H1 (cell line): ENCODE results near the gene FARS2. TPM values are rescaled to one million over a fixed set of nuclear protein-coding genes. Genes with fewer than 3 reads are reported as not detected.

ENCODE experiments used
- CHD2 ChIP-seq: IDR thresholded peaks from 2 replicates; pipeline ENCODE4 v1.6.1; 2012; ENCODE audit warnings: low read length, improper control_type of control experiment
- HDAC2 ChIP-seq, 2 experiments: fragments of 300-600 bp in 1 of 2; sonication (generic) in 1 of 2; IDR thresholded peaks; 2 replicates each; pipeline ENCODE4 v1.6.1; 2011 to 2012; ENCODE audit warnings: low read depth in 2 of 2, low read length in 2 of 2, mild to moderate bottlenecking in 2 of 2, moderate library complexity in 2 of 2, borderline replicate concordance in 1 of 2, inconsistent platforms in 1 of 2
- KDM1A ChIP-seq: fragments of 200-600, 300-600 bp; sonication (generic); IDR thresholded peaks from 2 replicates; pipeline ENCODE4 v1.7.1; 2016; ENCODE audit warnings: mild to moderate bottlenecking, low read length, borderline replicate concordance
- polyA plus RNA-seq, 7 experiments: library from polyadenylated mRNA; depleted of rRNA in 3 of 7; stranded (reverse) in 5 of 7; unstranded in 2 of 7; fragments of >200 nt in 5 of 7; fragments of 200-250 nt in 2 of 7; gene quantifications; 1 replicate in 5 of 7; 2 replicates in 1 of 7; 4 replicates in 1 of 7; pipeline versions ENCODE4 v1.2.1 to v1.2.3, GENCODE V29; 2011 to 2013; ENCODE audit warnings: missing spikeins in 2 of 7, mixed read lengths in 2 of 7
- total RNA-seq: library from RNA; stranded (reverse); fragmentation: NEBNext Ultra II Directional; extraction: Animal tissue kit (Norgen Biotek cat#: 25700); gene quantifications from 2 replicates; pipeline ENCODE4 v1.2.1, GENCODE V29; 2021
- TF ChIP-seq, protein P1 (sequence below): IDR thresholded peaks from 2 replicates; pipeline ENCODE4 v1.6.1; 2011; ENCODE audit warnings: low read depth, mild to moderate bottlenecking, low read length; ENCODE audit not compliant: insufficient read depth
- TF ChIP-seq, protein P2 (sequence below), 3 experiments: IDR thresholded peaks; 1 replicate in 2 of 3; 2 replicates in 1 of 3; pipeline versions ENCODE4 v1.5.1 to v1.6.1; 2011; ENCODE audit warnings: low read length in 3 of 3, mild to moderate bottlenecking in 3 of 3, inconsistent platforms in 2 of 3, low read depth in 1 of 3, moderate library complexity in 1 of 3; ENCODE audit not compliant: insufficient read depth in 1 of 3; ENCODE audit errors: control extremely low read depth in 1 of 3

FARS2 gene
- total and polyA plus RNA-seq, 2 of the 8 experiments (the other 6 are each of a cell fraction or from before 2014, with no cell fraction given) = 11.7 to 14.4 TPM

DNA sequence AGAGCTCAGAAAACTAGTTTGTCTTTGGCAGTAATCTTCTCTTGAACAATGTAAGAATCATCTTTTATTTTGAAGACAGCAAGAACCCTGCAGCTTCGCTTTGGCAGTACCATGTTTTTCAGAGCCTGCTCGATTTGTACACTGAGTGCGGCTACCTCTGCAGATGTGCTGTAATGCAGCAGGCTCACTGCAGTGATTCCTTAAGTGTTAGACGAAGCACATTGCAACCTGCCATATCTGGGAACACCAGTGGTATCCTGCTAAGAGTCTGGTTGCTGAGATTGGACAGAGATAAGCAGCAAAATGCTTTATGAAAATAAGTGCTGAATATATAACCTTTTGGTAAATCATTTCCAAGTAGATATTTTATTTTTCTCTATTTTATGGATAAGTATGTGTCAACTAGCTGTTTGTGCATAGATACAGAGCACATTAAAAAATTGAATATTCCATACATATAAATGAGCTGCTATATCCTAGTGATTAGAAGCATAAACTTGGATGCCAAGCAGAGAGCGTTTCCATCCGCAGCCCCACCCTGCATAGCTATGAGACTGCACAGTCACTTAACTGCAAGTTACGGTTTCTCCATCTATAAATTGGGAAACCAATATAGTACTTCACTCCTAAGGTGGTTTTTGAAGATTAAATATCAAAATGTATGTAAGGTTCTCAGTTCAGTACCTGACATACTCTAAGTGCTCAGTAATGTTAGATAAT lies 328.3 kb downstream of the FARS2 start (continued):
- TF ChIP-seq CHD2 (no peak), KDM1A (no peak), HDAC2 (IDR thresholded peaks at IDR 0.05; ENCODE audit: borderline replicate concordance in 1 of 2, low read depth in 2 of 2, low read length in 2 of 2) (no peak)
- TF ChIP-seq, protein P1, sequence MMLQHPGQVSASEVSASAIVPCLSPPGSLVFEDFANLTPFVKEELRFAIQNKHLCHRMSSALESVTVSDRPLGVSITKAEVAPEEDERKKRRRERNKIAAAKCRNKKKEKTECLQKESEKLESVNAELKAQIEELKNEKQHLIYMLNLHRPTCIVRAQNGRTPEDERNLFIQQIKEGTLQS = no peak
- TF ChIP-seq, protein P2, sequence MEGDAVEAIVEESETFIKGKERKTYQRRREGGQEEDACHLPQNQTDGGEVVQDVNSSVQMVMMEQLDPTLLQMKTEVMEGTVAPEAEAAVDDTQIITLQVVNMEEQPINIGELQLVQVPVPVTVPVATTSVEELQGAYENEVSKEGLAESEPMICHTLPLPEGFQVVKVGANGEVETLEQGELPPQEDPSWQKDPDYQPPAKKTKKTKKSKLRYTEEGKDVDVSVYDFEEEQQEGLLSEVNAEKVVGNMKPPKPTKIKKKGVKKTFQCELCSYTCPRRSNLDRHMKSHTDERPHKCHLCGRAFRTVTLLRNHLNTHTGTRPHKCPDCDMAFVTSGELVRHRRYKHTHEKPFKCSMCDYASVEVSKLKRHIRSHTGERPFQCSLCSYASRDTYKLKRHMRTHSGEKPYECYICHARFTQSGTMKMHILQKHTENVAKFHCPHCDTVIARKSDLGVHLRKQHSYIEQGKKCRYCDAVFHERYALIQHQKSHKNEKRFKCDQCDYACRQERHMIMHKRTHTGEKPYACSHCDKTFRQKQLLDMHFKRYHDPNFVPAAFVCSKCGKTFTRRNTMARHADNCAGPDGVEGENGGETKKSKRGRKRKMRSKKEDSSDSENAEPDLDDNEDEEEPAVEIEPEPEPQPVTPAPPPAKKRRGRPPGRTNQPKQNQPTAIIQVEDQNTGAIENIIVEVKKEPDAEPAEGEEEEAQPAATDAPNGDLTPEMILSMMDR (IDR thresholded peaks at IDR 0.05; ENCODE audit: control extremely low read depth in 1 of 3, insufficient read depth in 1 of 3, low read depth in 1 of 3, low read length in 3 of 3) = no peak
